ENCODE results near the gene CCDC137. TPM values are rescaled to one million over a fixed set of nuclear protein-coding genes. Genes with fewer than 3 reads are reported as not detected.
A peak's percentile ranks its signal among the peaks of the same experiment; 100 is the strongest.

CCDC137 gene
- total RNA-seq, 4 donors from 2014 or later = 6.7 to 17.1 (median 11.2) TPM

DNA sequence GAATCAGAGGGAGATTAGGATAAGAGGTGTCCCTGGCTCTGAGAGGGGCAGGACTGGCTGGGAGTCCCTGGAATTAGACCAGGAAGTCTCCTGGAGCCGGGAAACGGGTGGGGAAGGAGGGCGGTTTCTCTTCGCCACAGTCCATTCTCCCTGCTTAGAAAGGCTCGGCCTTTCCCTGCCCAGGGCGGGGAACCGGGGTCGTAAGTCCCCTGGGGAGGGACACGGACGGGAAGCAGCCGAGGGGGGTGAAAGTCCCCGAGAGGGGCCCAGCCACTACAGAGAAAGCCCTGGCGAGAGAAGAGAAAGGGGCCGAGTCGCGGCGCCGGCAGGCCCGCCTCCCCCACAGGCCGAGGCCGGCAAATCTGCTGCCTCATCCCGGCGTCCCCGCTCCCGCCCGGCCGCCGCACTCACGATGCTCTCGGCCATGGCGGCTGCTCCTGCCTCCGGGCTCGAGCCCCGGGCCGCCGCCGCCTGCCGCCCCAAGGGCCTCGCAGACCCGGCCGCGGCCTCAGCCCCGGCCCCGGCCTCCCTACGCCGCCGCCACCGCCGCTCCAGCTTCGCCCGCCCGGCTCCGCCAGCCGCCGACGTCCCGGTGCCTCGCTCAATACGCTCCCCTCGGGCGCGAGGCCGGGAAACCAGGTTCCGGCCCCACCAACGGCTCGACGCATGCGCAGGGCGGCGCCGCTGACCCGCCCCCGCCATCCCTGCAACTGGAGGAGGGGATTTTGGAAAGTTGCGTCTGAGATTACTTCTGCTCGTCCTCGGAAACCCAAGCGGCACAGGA lies 29.8 kb upstream of the CCDC137 start, which contains the start of the genes NPLOC4 and TSPAN10:
Gene NPLOC4, minus strand, starts transcription at position 608 of the 784 bp plus-strand sequence. Its CDS starts 182 bp downstream, at position 426.
Gene TSPAN10, plus strand, starts transcription at position 692 of the 784 bp plus-strand sequence. CDS start 5,217 bp downstream, outside the sequence.
- Histone ChIP-seq H3K27me3 (no peaks in the 10 kb centered on the region), H3K4me3 (peak within 1 kb of the TSS; percentile 72 to 97 (median 94)), H3K4me1 (peaks cover 23 to 26% of the 10 kb centered on the region in 2 donors), H3K27ac (peak within 1 kb of the TSS; percentile 95 to 98 (median 98)), H3K36me3 (no peaks in the 10 kb centered on the region), H3K9me3 (no peaks in the 10 kb centered on the region)
- intact Hi-C loops (cut with DNase I; ENCODE audit: low total_unique reads) (loop anchor here (1.0 to 2.0 kb wide), 2 partner anchors 30 to 47 kb away; partner anchors contain the start of genes ARL16, CCDC137 and OXLD1), in situ Hi-C loops (cut with MboI; ENCODE audit: low sequenced_read_pairs in 4 of 4) (no loop called here)
- ATAC-seq = peak; percentile 77
- TF ChIP-seq, protein P1, sequence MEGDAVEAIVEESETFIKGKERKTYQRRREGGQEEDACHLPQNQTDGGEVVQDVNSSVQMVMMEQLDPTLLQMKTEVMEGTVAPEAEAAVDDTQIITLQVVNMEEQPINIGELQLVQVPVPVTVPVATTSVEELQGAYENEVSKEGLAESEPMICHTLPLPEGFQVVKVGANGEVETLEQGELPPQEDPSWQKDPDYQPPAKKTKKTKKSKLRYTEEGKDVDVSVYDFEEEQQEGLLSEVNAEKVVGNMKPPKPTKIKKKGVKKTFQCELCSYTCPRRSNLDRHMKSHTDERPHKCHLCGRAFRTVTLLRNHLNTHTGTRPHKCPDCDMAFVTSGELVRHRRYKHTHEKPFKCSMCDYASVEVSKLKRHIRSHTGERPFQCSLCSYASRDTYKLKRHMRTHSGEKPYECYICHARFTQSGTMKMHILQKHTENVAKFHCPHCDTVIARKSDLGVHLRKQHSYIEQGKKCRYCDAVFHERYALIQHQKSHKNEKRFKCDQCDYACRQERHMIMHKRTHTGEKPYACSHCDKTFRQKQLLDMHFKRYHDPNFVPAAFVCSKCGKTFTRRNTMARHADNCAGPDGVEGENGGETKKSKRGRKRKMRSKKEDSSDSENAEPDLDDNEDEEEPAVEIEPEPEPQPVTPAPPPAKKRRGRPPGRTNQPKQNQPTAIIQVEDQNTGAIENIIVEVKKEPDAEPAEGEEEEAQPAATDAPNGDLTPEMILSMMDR (IDR thresholded peaks at IDR 0.05 in 4 of 5, conservative IDR thresholded peaks at IDR 0.05 in 1 of 5) = peak in 2 of 5 experiments; percentile 22 to 25
- TF ChIP-seq POLR2A (IDR thresholded peaks at IDR 0.05) = peak; percentile 97 to 99
- DNase-seq = peak; percentile 73 to 80

GRCh38 chr17:81638683-81639082 lies 27.9 kb upstream of the CCDC137 start:
- TF ChIP-seq POLR2A (IDR thresholded peaks at IDR 0.05) = no peak
- TF ChIP-seq, protein P1 (IDR thresholded peaks at IDR 0.05 in 4 of 5, conservative IDR thresholded peaks at IDR 0.05 in 1 of 5) = no peak
- in situ Hi-C loops (cut with MboI; ENCODE audit: low sequenced_read_pairs in 4 of 4) = no loop called here
- Histone ChIP-seq H3K9me3 (no peaks in the 10 kb centered on the region), H3K4me1 (peaks cover 23% of the 10 kb centered on the region in 2 donors), H3K27me3 (no peaks in the 10 kb centered on the region), H3K27ac (no peak overlapping the region), H3K36me3 (no peaks in the 10 kb centered on the region), H3K4me3 (no peak overlapping the region)
- DNase-seq (no peak), ATAC-seq (no peak)
- intact Hi-C loops (cut with DNase I; ENCODE audit: low total_unique reads) = no loop called here

- in situ Hi-C loops (cut with MboI; ENCODE audit: low sequenced_read_pairs in 4 of 4) = no loop called here
- Histone ChIP-seq H3K27ac (no peak overlapping the region), H3K9me3 (no peaks in the 10 kb centered on the region), H3K36me3 (no peaks in the 10 kb centered on the region), H3K4me1 (peaks cover 10 to 12% of the 10 kb centered on the region in 2 donors), H3K4me3 (no peak overlapping the region), H3K27me3 (no peaks in the 10 kb centered on the region)
- TF ChIP-seq, protein P1 (IDR thresholded peaks at IDR 0.05 in 4 of 5, conservative IDR thresholded peaks at IDR 0.05 in 1 of 5) = no peak
- TF ChIP-seq POLR2A (IDR thresholded peaks at IDR 0.05) = no peak
- no peak for ATAC-seq
- intact Hi-C loops (cut with DNase I; ENCODE audit: low total_unique reads) = no loop called here
- DNase-seq = no peak
These were observed 26.5 kb upstream of the CCDC137 start for GRCh38 chr17:81640011-81640410.

DNA sequence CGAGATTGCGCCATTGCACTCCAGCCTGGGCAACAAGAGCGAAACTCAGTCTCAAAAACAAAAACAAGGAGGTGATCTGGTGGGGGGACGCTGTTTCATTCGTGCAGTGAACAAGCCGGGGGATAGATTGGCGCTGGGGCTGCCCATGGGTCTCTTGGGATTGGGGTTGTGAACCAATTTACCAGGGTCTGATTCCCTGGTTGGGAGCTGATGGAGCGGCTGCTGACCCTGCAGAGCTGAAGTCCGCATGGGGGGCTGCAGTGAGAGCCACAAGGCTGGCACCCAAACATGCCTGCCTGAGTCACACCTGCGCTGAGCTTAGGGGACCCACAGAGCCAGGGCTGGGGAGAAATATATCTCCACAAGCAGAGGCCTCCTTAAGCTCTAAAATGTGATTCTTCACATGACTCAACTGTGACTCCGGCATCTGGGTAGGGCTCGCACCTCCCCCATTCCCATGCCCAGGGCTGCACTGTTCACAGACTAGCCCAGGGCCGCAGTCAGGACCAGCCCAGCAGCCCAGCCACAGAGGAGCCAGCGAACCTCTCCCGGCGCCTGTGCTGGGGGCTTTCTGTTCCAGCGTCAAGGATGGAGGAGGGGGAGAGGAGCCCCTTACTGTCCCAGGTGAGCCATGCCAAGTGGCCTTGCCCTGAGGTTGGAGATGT lies 24.6 kb upstream of the CCDC137 start:
- no peak overlapping the region for H3K4me3 ChIP-seq
- no peak for ATAC-seq
- H3K9me3 ChIP-seq = no peaks in the 10 kb centered on the region
- H3K4me1 ChIP-seq = no peaks in the 10 kb centered on the region
- in situ Hi-C loops (cut with MboI; ENCODE audit: low sequenced_read_pairs in 4 of 4) = no loop called here
- H3K27me3 ChIP-seq = no peaks in the 10 kb centered on the region
- DNase-seq = no peak
- intact Hi-C loops (cut with DNase I; ENCODE audit: low total_unique reads) = no loop called here
- H3K27ac ChIP-seq = no peak overlapping the region
- no peak for TF ChIP-seq POLR2A (IDR thresholded peaks at IDR 0.05)
- TF ChIP-seq, protein P1 (IDR thresholded peaks at IDR 0.05 in 4 of 5, conservative IDR thresholded peaks at IDR 0.05 in 1 of 5) = no peak
- no peaks in the 10 kb centered on the region for H3K36me3 ChIP-seq
